HepG2 (cell line): Measurements from ENCODE around the gene IL2RA. TPM values are rescaled to one million over a fixed set of nuclear protein-coding genes. Genes with fewer than 3 reads are reported as not detected.

Experiments used
- ATAC-seq: fragments of 200-7000 bp; cut with Tn5 transposase; 3 replicates; pipeline ENCODE4 v1.9.1; 2020; ENCODE audit warnings: mild to moderate bottlenecking, moderate library complexity
- BruUV-seq: library from RNA; stranded (reverse); fragments of 400-500 nt; replicated peaks from 2 replicates; lab custom pipeline; 2021; lab: Mats Ljungman, UMichigan
- CTCF ChIA-PET: fragments of 300-600 bp; formaldehyde crosslinking; extraction: SDS; loops from one replicate; lab custom pipeline; 2021; ENCODE audit warnings: low total read pairs, inconsistent platforms, low intra/inter-chr PET ratio; lab: Yijun Ruan, JAX
- POLR2A ChIA-PET: fragments of 350-600 bp; sonication (Branson Sonifier 250); formaldehyde crosslinking; loops from one replicate; lab custom pipeline; 2020; ENCODE audit warnings: antibody characterized with exemption, inconsistent platforms; lab: Yijun Ruan, JAX
- DNase-seq: peaks from one replicate; pipeline ENCODE4 v3.0.0-alpha.2; 2015; ENCODE audit warnings: low spot score
- FAIRE-seq: peaks from 3 replicates; lab custom pipeline; 2011; peaks lifted over from hg19 to GRCh38; lab: Jason Lieb, UNC
- H2AFZ ChIP-seq: one replicate; pipeline ENCODE4 v1.6.1; 2011; ENCODE audit warnings: low read length, inconsistent platforms
- H3K27ac ChIP-seq: fragments of 300-600 bp; 3 replicates; pipeline ENCODE4 v1.8.0; 2011; ENCODE audit warnings: mixed run types, mild to moderate bottlenecking, mixed read lengths, low read length, inconsistent platforms; ENCODE audit not compliant: insufficient read depth; ENCODE audit errors: extremely low read length
- H3K27me3 ChIP-seq, 2 experiments: fragments of 200-600 bp in 1 of 2; 2 replicates in 1 of 2; 3 replicates in 1 of 2; pipeline versions ENCODE4 v1.6.0 to v1.8.0; 2011; ENCODE audit warnings: low read length in 2 of 2, mild to moderate bottlenecking in 2 of 2, moderate library complexity in 2 of 2, inconsistent platforms in 1 of 2; ENCODE audit not compliant: insufficient read depth in 2 of 2, control insufficient read depth in 1 of 2
- H3K36me3 ChIP-seq, 2 experiments: fragments of 200-600 bp in 1 of 2; replicated peaks in 1 of 2; 2 replicates in 1 of 2; 3 replicates in 1 of 2; pipeline versions ENCODE4 v1.5.1 to v1.8.0; 2011; ENCODE audit warnings: low read length in 2 of 2, inconsistent platforms in 1 of 2; ENCODE audit not compliant: insufficient read depth in 2 of 2, control insufficient read depth in 1 of 2
- H3K4me1 ChIP-seq: 2 replicates; pipeline ENCODE4 v1.5.1; 2012; ENCODE audit warnings: low read length, inconsistent platforms; ENCODE audit not compliant: insufficient read depth
- H3K4me2 ChIP-seq: 2 replicates; pipeline ENCODE4 v1.6.0; 2011; ENCODE audit warnings: low read depth, low read length, inconsistent platforms
- H3K4me3 ChIP-seq, 3 experiments: fragments of 200-600 bp in 1 of 3; sonication (generic), shearing (Covaris generic) in 1 of 3; replicated peaks in 1 of 3; 2 replicates each; pipeline ENCODE4 v1.5.1; 2011 to 2016; ENCODE audit warnings: low read length in 3 of 3, inconsistent platforms in 2 of 3, low read depth in 2 of 3, mild to moderate bottlenecking in 2 of 3, control low read depth in 1 of 3, mixed read lengths in 1 of 3; ENCODE audit not compliant: insufficient read depth in 1 of 3
- H3K79me2 ChIP-seq: one replicate; pipeline ENCODE4 v1.6.1; 2011; ENCODE audit warnings: low read length, inconsistent platforms; ENCODE audit not compliant: insufficient read depth
- H3K9ac ChIP-seq: 2 replicates; pipeline ENCODE4 v1.6.0; 2011; ENCODE audit warnings: mild to moderate bottlenecking, low read depth, low read length, inconsistent platforms; ENCODE audit not compliant: insufficient read depth
- H3K9me3 ChIP-seq: 2 replicates; pipeline ENCODE4 v1.5.1; 2012; ENCODE audit warnings: mild to moderate bottlenecking, low read length
- H4K20me1 ChIP-seq: 2 replicates; pipeline ENCODE4 v1.6.0; 2011; ENCODE audit warnings: inconsistent platforms, mild to moderate bottlenecking, low read length, moderate library complexity; ENCODE audit not compliant: insufficient read depth
- ATF7 ChIP-seq, 2 experiments: fragments of 450-650 bp in 1 of 2; sonication (generic) in 1 of 2; formaldehyde crosslinking in 1 of 2; IDR thresholded peaks; 2 replicates each; pipeline versions ENCODE4 v1.4.0 to v1.6.1; 2016 to 2020; ENCODE audit warnings: antibody characterized with exemption in 1 of 2, mild to moderate bottlenecking in 1 of 2, missing genetic modification reagents in 1 of 2
- CREB1 ChIP-seq, 2 experiments: fragments of 450-650 bp in 1 of 2; IDR thresholded peaks; 2 replicates each; pipeline ENCODE4 v1.6.1; 2016 to 2017; ENCODE audit warnings: control low read depth in 1 of 2, mild to moderate bottlenecking in 1 of 2, missing compliant biosample characterization in 1 of 2, missing genetic modification characterization in 1 of 2
- CTCF ChIP-seq: sonication (generic); formaldehyde crosslinking; IDR thresholded peaks from 2 replicates; pipeline ENCODE4 v1.5.0; 2020; ENCODE audit warnings: mild to moderate bottlenecking, missing genetic modification reagents, moderate library complexity
- GABPB1 ChIP-seq: IDR thresholded peaks from 2 replicates; pipeline ENCODE4 v1.6.1; 2016; ENCODE audit warnings: mild to moderate bottlenecking, missing genetic modification reagents, moderate library complexity, missing compliant biosample characterization
- IRF1 ChIP-seq: sonication (generic); formaldehyde crosslinking; IDR thresholded peaks from 2 replicates; pipeline ENCODE4 v1.4.0; 2020; ENCODE audit warnings: low read depth, mild to moderate bottlenecking, missing genetic modification reagents
- IRF2 ChIP-seq: IDR thresholded peaks from 2 replicates; pipeline ENCODE4 v1.6.1; 2018; ENCODE audit warnings: missing genetic modification reagents, missing compliant biosample characterization
- NFE2 ChIP-seq: sonication (generic); formaldehyde crosslinking; IDR thresholded peaks from 2 replicates; pipeline ENCODE4 v1.4.0; 2020; ENCODE audit warnings: missing genetic modification reagents
- RXRB ChIP-seq: IDR thresholded peaks from 2 replicates; pipeline ENCODE4 v1.6.1; 2016; ENCODE audit warnings: borderline replicate concordance, missing genetic modification reagents, missing compliant biosample characterization
- STAG1 ChIP-seq: sonication (generic); formaldehyde crosslinking; IDR thresholded peaks from 2 replicates; pipeline ENCODE4 v1.4.0; 2020; ENCODE audit warnings: missing genetic modification reagents
- ZBTB44 ChIP-seq: sonication (generic); formaldehyde crosslinking; IDR thresholded peaks from 2 replicates; pipeline ENCODE4 v1.4.0; 2020; ENCODE audit warnings: missing genetic modification reagents
- ZNF274 ChIP-seq: sonication (generic); formaldehyde crosslinking; IDR thresholded peaks from 2 replicates; pipeline ENCODE4 v1.5.1; 2020; ENCODE audit warnings: mild to moderate bottlenecking, missing genetic modification reagents
- ZNF362 ChIP-seq: sonication (generic); formaldehyde crosslinking; IDR thresholded peaks from 2 replicates; pipeline ENCODE4 v1.4.0; 2020; ENCODE audit warnings: missing genetic modification reagents, mild to moderate bottlenecking, borderline replicate concordance
- ZNF567 ChIP-seq: sonication (generic); formaldehyde crosslinking; IDR thresholded peaks from 2 replicates; pipeline ENCODE4 v1.8.1; 2023; ENCODE audit warnings: mild to moderate bottlenecking, missing genetic modification reagents, borderline replicate concordance
- ZNF580 ChIP-seq: IDR thresholded peaks from 2 replicates; pipeline ENCODE4 v1.6.1; 2016; ENCODE audit warnings: low read depth, borderline replicate concordance
- ZNF660 ChIP-seq: sonication (generic); formaldehyde crosslinking; IDR thresholded peaks from 2 replicates; pipeline ENCODE4 v1.5.1; 2020; ENCODE audit warnings: mild to moderate bottlenecking, low read depth, missing genetic modification reagents, borderline replicate concordance
- ZNF766 ChIP-seq: sonication (generic); formaldehyde crosslinking; IDR thresholded peaks from 2 replicates; pipeline ENCODE4 v1.5.0; 2020; ENCODE audit warnings: missing genetic modification reagents, borderline replicate concordance
- WGBS: methylation state at CpG from one replicate; pipeline ENCODE4 v1.1.6; 2017; ENCODE audit warnings: low lambda C conversion rate; 5-methylcytosine and 5-hydroxymethylcytosine counted together
- in situ Hi-C: cut with HindIII; loops from 2 replicates; pipeline ENCODE4 v1.10.0; 2017; ENCODE audit warnings: low pct_unique_long_range_greater_than_20kb; ENCODE audit not compliant: extremely low pct_ligation_motif_present
- intact Hi-C: fragments of 100-400 bp; cut with micrococcal nuclease; formaldehyde crosslinking; loops from one replicate; pipeline ENCODE4 v1.10.0; 2022; ENCODE audit not compliant: unreplicated experiment
- polyA plus RNA-seq, 8 experiments: library from polyadenylated mRNA; depleted of rRNA in 3 of 8; stranded (reverse) in 7 of 8; unstranded in 1 of 8; fragments of >200 nt; fragmentation: Illumina TruSeq in 4 of 8; extraction: Trizol in 4 of 8; gene quantifications; 2 replicates each; pipeline versions ENCODE4 v1.2.1 to v1.2.3, GENCODE V29; 2011 to 2016; ENCODE audit warnings: low read depth in 4 of 8, missing spikeins in 1 of 8, mixed read lengths in 1 of 8; ENCODE audit not compliant: insufficient read depth in 1 of 8
- total RNA-seq, 5 experiments: library from RNA; depleted of rRNA; stranded (reverse); fragments of >200 nt; fragmentation: Illumina TruSeq; extraction: Trizol; gene quantifications; 2 replicates each; pipeline ENCODE4 v1.2.3, GENCODE V29; 2016; ENCODE audit warnings: low read depth in 1 of 5

IL2RA gene
- total and polyA plus RNA-seq, 2 of the 13 experiments (the other 11 are each of a cell fraction or from before 2014, with no cell fraction given), result not detected

GRCh38 chr10:6050801-6051445 lies 11.2 kb downstream of the IL2RA start:
- peak; percentile 41 for DNase-seq
- in situ Hi-C loops, result no loop called here
- H3K4me2 ChIP-seq, result peak overlapping the region; percentile 82
- TF ChIP-seq IRF1 (CRISPR knock-in tag) (0 out of 2 replicates have a peak, but pooled peaks have one; percentile 61), ZNF567 (CRISPR knock-in tag) (no peak), GABPB1 (CRISPR knock-in tag) (peak; percentile 38; the same call in 1 of the 2 replicates), RXRB (peak; percentile 62; the same call in 1 of the 2 replicates), ZNF660 (CRISPR knock-in tag) (no peak), IRF2 (CRISPR knock-in tag) (peak; percentile 55; the same call in 1 of the 2 replicates), ZBTB44 (CRISPR knock-in tag) (no peak), ZNF580 (CRISPR knock-in tag) (0 out of 2 replicates have a peak, but pooled peaks have one; percentile 18), NFE2 (CRISPR knock-in tag) (no peak), CREB1 (IDR thresholded peaks at IDR 0.05) (peak; percentile 83), CREB1 (CRISPR knock-in tag; IDR thresholded peaks at IDR 0.05) (no peak), ZNF362 (CRISPR knock-in tag) (peak; percentile 59; the same call in 1 of the 2 replicates), ZNF766 (CRISPR knock-in tag) (no peak), STAG1 (CRISPR knock-in tag) (peak; percentile 46), CTCF (CRISPR knock-in tag) (peak; percentile 62), ZNF274 (CRISPR knock-in tag) (0 out of 2 replicates have a peak, but pooled peaks have one; percentile 32), ATF7 (IDR thresholded peaks at IDR 0.05) (peak; percentile 81), ATF7 (CRISPR knock-in tag; IDR thresholded peaks at IDR 0.05) (no peak)

More at GRCh38 chr10:6050801-6051445, 11.2 kb downstream of the IL2RA start:
- peak overlapping the region; percentile 54 to 68 (median 67) for H3K4me3 ChIP-seq
- ATAC-seq, result peak; percentile 79
- intact Hi-C loops, result loop anchor here (5.0 kb wide), 1 partner anchor 39 kb away; no protein-coding TSS in a partner anchor
- peak overlapping the region; percentile 39 for H3K9ac ChIP-seq
- peaks cover 1 to 4% of the 10 kb centered on the region in 2 experiments; a peak in 2 of 5 replicates for H3K27me3 ChIP-seq
- ChIA-PET CTCF (interaction anchor here (1.1 kb wide), 1 partner anchor 37 kb away, joined by 3 read pairs; no protein-coding TSS in a partner anchor), POLR2A (interaction anchor here (1.2 kb wide), 1 partner anchor 39 kb away, joined by 3 read pairs; no protein-coding TSS in a partner anchor)
- 2% methylated on average over 18 of the region's 18 CpGs for WGBS
- H3K79me2 ChIP-seq, result no peaks in the 10 kb centered on the region
- no peaks in the 10 kb centered on the region for H3K36me3 ChIP-seq
- no peaks in the 10 kb centered on the region for H4K20me1 ChIP-seq
- FAIRE-seq, result peak; percentile 26
- H3K9me3 ChIP-seq, result no peaks in the 10 kb centered on the region
- H3K4me1 ChIP-seq, result peaks cover 30% of the 10 kb centered on the region
- no peak overlapping the region for H3K27ac ChIP-seq
- BruUV-seq, result no TSS peak
- H2AFZ ChIP-seq, result peak overlapping the region; percentile 71
